Pancreas (tissue), 10 donors: ENCODE data around the gene ACTR5. TPM values are rescaled to one million over a fixed set of nuclear protein-coding genes. Genes with fewer than 3 reads are reported as not detected.

Experiments
- ATAC-seq, 4 donors: fragments of 200-7000 bp; cut with Tn5 transposase; one replicate each; pipeline versions ENCODE4 v1.8.0 to v1.9.1; 2020; ENCODE audit warnings: mild to moderate bottlenecking in 4 of 4, moderate library complexity in 4 of 4
- DNase-seq, 6 donors: peaks; one replicate each; pipeline ENCODE4 v3.0.0-alpha.2; 2020
- FAIRE-seq: peaks from 2 replicates; lab custom pipeline; 2012; peaks lifted over from hg19 to GRCh38; lab: Jason Lieb, UNC
- H3K27ac ChIP-seq, 4 donors: fragments of 200-600 bp; sonication (generic); 1 replicate in 3 of 4; 2 replicates in 1 of 4; pipeline versions ENCODE4 v1.5.0 to v1.8.0; 2020
- H3K27me3 ChIP-seq, 4 donors: fragments of 200-600 bp; one replicate each; pipeline ENCODE4 v1.8.0; 2021
- H3K36me3 ChIP-seq, 3 donors: fragments of 200-600 bp; sonication (generic) in 1 of 3; one replicate each; pipeline versions ENCODE4 v1.5.0 to v1.8.0; 2020 to 2021
- H3K4me1 ChIP-seq, 3 donors: fragments of 200-600 bp; one replicate each; pipeline ENCODE4 v1.8.0; 2021
- H3K4me3 ChIP-seq, 4 donors: fragments of 200-600 bp; sonication (generic) in 2 of 4; one replicate each; pipeline versions ENCODE4 v1.5.0 to v1.8.0; 2020 to 2021
- H3K9me3 ChIP-seq, 4 donors: fragments of 200-600 bp; one replicate each; pipeline ENCODE4 v1.8.0; 2021
- WGBS, 2 donors: extraction: QIAGEN DNeasy Blood & Tissue Kit; methylation state at CpG; one replicate each; pipeline ENCODE4 v1.1.7; 2013; 5-methylcytosine and 5-hydroxymethylcytosine counted together
- intact Hi-C, 3 donors: fragments of 100-400 bp; cut with DNase I; formaldehyde crosslinking; loops; one replicate each; pipeline versions ENCODE4 v1.11.1 to v1.14.2; 2022
- polyA plus RNA-seq, 2 donors: library from polyadenylated mRNA; stranded (reverse); fragments of 200-250 nt; gene quantifications; one replicate each; pipeline ENCODE4 v1.2.3, GENCODE V29; 2013
- total RNA-seq, 6 donors: library from RNA; stranded (reverse); fragmentation: NEBNext Ultra II Directional in 4 of 6; extraction: Animal tissue kit (Norgen Biotek cat#: 25700) in 4 of 6; gene quantifications; one replicate each; pipeline versions ENCODE4 v1.2.1 to v1.2.4, GENCODE V29; 2021 to 2023
- TF ChIP-seq, protein P1 (sequence below), 4 donors: fragments of 200-600 bp; sonication (generic) in 3 of 4; IDR thresholded peaks; one replicate each; pipeline versions ENCODE4 v1.5.0 to v1.8.0; 2021; ENCODE audit warnings: antibody characterized with exemption in 4 of 4
- donor health status: healthy with polysubstance abuse.
- donor health status: DM: no; HTN: no; CAD: no; lungs with moderate emphysema.
- donor health status: DM: no; HTN: no; CAD: no.
- donor health status: control.
- donor health status: control.
- donor health status: Bipolar disorder and iron deficiency.
- donor health status: DM: yes; HTN: yes; CAD: no.
- donor health status: DM: no; HTN: no; CAD: no.
- donor health status: DM: no; HTN: no; CAD: no.
- donor health status: DM: yes; HTN: yes; CAD: no.

The ACTR5 gene
- total and polyA plus RNA-seq, 8 donors = 2.4 to 9.8 (median 3.2) TPM

DNA sequence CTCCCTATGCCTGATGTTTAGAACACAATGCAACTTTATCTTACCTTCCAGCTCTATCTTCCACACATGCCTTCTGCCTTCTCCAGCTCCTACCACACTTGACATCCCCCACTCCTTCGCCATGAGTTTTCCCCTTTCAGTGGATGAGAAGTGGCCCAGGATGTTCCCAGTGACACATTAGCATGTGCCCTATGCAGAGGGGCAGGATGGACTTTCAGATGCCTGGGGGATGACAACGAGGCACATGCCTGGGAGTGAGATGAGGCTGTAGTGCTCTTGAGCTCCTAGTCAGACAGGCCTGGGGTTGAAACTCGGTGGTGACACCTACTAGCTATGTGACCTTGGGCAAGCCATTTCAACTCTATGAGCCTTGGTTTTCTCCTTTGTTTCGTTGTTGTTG lies 44.1 kb upstream of the ACTR5 start:
- Histone ChIP-seq H3K4me3 (no peak overlapping the region), H3K27ac (no peak overlapping the region), H3K27me3 (no peaks in the 10 kb centered on the region), H3K4me1 (no peaks in the 10 kb centered on the region), H3K9me3 (no peaks in the 10 kb centered on the region), H3K36me3 (no peaks in the 10 kb centered on the region)
- 30 to 50% methylated on average over 4 of the region's 4 CpGs for WGBS, 2 donors
- FAIRE-seq = no peak
- ATAC-seq = no peak
- TF ChIP-seq, protein P1, sequence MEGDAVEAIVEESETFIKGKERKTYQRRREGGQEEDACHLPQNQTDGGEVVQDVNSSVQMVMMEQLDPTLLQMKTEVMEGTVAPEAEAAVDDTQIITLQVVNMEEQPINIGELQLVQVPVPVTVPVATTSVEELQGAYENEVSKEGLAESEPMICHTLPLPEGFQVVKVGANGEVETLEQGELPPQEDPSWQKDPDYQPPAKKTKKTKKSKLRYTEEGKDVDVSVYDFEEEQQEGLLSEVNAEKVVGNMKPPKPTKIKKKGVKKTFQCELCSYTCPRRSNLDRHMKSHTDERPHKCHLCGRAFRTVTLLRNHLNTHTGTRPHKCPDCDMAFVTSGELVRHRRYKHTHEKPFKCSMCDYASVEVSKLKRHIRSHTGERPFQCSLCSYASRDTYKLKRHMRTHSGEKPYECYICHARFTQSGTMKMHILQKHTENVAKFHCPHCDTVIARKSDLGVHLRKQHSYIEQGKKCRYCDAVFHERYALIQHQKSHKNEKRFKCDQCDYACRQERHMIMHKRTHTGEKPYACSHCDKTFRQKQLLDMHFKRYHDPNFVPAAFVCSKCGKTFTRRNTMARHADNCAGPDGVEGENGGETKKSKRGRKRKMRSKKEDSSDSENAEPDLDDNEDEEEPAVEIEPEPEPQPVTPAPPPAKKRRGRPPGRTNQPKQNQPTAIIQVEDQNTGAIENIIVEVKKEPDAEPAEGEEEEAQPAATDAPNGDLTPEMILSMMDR (IDR thresholded peaks at IDR 0.05) = no peak
- no peak for DNase-seq
- intact Hi-C loops = no loop called here

DNA sequence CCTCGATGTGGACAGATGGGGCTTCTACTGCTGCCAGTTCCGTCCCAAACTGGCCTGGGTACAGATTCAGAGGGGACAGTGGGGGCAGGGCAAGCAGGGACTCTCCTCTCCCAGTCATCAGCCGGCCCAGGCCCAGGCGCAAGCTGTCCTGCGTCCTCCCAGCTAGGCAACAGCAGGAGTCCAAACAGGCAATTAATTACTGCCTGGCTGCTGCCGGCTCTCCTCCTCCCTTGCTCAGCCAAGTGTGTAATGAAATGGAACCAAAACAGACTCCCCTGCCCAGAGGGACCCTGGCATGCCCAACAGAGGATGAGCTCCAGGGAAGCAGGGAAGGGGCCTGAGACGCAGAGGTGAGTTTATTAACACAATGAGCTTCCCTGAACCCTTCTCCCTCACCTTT lies 41.8 kb upstream of the ACTR5 start:
- ATAC-seq (peak in 2 of 4 donors; percentile 35 to 56), DNase-seq (no peak), FAIRE-seq (no peak)
- no peaks in the 10 kb centered on the region for H3K27me3 ChIP-seq
- intact Hi-C loops = no loop called here
- H3K27ac ChIP-seq = no peak overlapping the region
- no peaks in the 10 kb centered on the region for H3K4me1 ChIP-seq
- no peaks in the 10 kb centered on the region for H3K9me3 ChIP-seq
- no peaks in the 10 kb centered on the region for H3K36me3 ChIP-seq
- TF ChIP-seq, protein P1 (IDR thresholded peaks at IDR 0.05) = no peak
- H3K4me3 ChIP-seq = no peak overlapping the region
- WGBS, 2 donors = 19 to 24% methylated on average over 7 of the region's 7 CpGs

DNA sequence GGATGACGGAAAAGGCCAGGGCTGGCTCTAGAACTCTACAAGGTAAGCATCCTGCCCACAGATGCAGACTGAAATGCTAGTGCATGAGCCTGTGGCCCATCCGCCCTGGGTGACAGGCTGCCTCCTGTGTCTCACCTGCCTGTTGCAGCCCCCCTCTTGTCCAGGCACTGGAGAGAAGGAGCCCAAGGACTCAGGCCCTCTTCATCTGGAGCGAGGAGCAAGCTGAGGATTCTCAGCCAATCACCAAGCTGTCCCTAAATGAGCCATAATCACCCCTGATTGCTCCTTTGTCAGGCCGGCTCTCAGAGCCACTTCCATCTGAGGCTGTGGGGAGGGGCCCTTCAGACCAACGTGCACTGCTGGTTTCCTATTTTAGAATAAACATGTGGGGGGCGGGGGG lies 34.0 kb upstream of the ACTR5 start:
- Histone ChIP-seq H3K4me1 (no peaks in the 10 kb centered on the region), H3K27ac (no peak overlapping the region), H3K9me3 (no peaks in the 10 kb centered on the region), H3K4me3 (no peak overlapping the region), H3K36me3 (no peaks in the 10 kb centered on the region), H3K27me3 (no peaks in the 10 kb centered on the region)
- DNase-seq = no peak
- TF ChIP-seq, protein P1 (IDR thresholded peaks at IDR 0.05) = no peak
- intact Hi-C loops = no loop called here
- WGBS, 2 donors = 19 to 27% methylated on average over 6 of the region's 6 CpGs
- FAIRE-seq = no peak
- ATAC-seq = no peak

DNA sequence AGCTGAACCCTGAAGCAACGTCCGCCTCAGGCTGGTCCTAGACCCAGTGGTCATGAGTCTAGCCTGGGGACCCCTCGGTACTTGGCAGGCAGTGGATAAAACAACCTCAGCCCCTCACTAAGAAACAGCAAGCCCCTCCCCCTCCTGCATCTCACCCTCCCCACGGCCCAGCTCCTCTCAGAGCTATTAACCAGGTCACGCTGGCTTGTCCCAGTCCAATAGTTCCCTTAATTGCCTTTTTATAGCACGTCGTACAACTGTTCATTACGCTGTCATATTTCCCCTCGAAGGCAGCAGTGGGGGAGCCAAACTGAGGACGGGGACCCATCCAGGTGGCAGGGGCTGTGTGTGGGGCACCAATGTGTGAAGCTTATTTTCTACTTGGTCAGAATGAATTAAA lies 32.6 kb upstream of the ACTR5 start:
- Histone ChIP-seq H3K4me3 (no peak overlapping the region), H3K27ac (no peak overlapping the region), H3K9me3 (no peaks in the 10 kb centered on the region), H3K36me3 (no peaks in the 10 kb centered on the region), H3K4me1 (no peaks in the 10 kb centered on the region), H3K27me3 (no peaks in the 10 kb centered on the region)
- TF ChIP-seq, protein P1 (IDR thresholded peaks at IDR 0.05) = no peak
- WGBS, 2 donors = 31 to 39% methylated on average over 10 of the region's 10 CpGs
- no peak for ATAC-seq
- intact Hi-C loops = no loop called here
- FAIRE-seq = no peak
- DNase-seq = no peak

DNA sequence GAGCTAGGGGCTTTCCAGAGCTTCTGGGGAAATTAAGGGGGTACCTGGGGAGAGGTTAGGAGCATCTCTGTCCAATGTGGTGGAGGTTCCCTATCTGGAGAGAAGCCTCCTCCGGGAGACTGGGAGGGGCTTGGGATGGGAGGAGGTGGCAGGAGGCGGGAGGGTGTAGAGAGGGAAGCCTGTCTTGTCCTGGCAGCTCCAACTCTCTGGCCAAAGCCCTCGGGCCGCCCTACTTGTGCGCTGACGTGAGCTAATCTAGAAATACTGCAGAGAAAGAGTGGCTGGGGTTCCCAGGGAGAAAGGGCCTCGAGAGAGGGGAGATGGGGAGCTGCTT lies 25.6 kb upstream of the ACTR5 start:
- WGBS, 2 donors = 3 to 4% methylated on average over 7 of the region's 7 CpGs
- ATAC-seq = no peak

More for the DNA sequence above, 25.6 kb upstream of the ACTR5 start:
- intact Hi-C loops = no loop called here
- H3K36me3 ChIP-seq = no peaks in the 10 kb centered on the region
- TF ChIP-seq, protein P1 (IDR thresholded peaks at IDR 0.05) = no peak
- no peaks in the 10 kb centered on the region for H3K9me3 ChIP-seq
- no peaks in the 10 kb centered on the region for H3K4me1 ChIP-seq
- FAIRE-seq (no peak), DNase-seq (no peak)
- peaks cover 0 to 39% (median 16%) of the 10 kb centered on the region in 4 donors for H3K27me3 ChIP-seq
- no peak overlapping the region for H3K4me3 ChIP-seq
- no peak overlapping the region for H3K27ac ChIP-seq
